HG03108 (cell line): ENCODE results near the gene PLEKHJ1.

Experiments
- ATAC-seq: cut with Tn5 transposase; IDR thresholded peaks from one replicate; pipeline ENCODE4 v1.9.1; 2021; ENCODE audit warnings: moderate library complexity; ENCODE audit not compliant: unreplicated experiment

The PLEKHJ1 gene

DNA sequence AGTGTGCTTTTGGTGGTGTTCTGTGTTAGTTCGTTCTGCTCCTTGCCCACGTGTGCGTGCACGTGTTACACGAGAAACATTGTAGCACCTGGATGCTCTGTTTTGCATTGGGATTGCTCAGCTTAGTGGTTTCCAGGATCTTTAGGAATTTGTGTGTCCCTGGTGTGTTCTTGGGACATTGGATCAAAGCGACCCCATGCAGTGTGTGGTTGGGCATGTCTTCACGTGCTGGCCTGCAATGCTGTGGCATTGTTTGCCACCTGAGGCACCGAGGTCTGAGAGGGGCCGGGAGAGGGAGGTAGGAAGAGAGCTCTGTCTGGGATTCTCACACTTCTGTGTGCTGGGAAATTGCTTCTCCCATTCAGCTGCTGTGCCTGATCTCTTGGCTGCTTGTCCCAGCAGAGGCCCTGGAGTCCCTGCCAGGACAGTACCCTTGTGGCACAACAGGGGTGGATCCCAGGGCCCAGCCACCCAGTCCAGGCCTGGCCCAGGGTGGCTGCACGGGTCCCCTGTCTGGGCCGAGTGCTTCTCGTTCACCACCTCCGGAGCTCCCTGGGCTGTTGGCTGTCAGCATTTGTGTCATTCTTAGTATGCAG is 11.3 kb downstream of the PLEKHJ1 start:
- ATAC-seq = no peak

DNA sequence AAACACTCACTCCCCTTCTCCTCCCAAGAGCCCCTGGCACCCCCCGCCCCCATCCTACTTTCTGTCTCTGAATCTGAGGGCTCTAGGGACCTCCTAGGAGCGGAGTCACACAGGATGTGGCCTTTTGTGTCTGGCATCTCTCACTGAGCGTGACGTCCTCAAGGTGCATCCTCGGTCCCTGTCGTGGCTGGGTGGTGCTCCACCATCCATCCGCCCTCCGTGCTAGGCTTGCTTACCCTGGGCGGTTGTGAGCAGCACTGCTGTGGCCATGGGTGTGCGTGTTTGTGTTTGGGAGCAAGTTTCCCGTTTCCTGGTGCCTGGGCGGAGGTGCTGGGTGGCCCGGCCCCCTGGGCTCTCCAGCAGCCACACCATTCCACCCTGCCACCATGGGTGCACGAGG is 12.2 kb downstream of the PLEKHJ1 start:
- peak; percentile 47 for ATAC-seq

DNA sequence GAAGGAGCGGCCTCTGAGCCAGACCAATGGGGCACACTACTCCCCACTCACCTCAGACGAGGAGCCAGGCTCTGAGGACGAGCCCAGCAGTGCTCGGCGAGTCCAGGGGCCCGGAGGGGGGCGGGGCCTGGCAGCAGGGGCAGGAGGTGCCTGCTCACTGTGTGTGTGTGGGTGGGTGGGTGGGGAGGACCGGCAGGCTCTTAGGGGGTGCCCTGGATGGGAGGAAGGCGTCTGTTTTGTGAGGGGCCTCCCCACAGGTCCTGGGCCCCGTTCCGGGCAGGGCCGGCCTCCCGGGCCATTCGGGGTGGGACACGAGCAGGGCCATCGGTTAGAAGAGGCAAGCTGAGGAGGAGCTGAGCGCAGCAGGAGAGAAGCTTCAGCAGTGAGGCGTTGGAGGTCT is 12.7 kb downstream of the PLEKHJ1 start:
- no peak for ATAC-seq

DNA sequence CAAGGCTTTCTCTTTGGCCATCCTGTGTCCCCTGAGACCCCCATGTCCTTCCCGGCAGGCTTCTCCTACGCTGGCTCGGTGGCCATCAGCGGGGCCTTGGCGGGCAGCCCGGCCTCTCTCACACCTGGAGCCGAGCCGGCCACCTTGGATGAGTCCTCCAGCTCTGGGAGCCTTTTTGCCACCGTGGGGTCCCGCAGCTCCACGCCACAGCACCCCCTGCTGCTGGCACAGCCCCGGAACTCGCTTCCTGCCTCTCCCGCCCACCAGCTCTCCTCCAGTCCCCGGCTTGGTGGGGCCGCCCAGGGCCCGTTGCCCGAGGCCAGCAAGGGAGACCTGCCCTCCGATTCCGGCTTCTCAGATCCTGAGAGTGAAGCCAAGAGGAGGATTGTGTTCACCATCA is 14.2 kb downstream of the PLEKHJ1 start:
- ATAC-seq = no peak

DNA sequence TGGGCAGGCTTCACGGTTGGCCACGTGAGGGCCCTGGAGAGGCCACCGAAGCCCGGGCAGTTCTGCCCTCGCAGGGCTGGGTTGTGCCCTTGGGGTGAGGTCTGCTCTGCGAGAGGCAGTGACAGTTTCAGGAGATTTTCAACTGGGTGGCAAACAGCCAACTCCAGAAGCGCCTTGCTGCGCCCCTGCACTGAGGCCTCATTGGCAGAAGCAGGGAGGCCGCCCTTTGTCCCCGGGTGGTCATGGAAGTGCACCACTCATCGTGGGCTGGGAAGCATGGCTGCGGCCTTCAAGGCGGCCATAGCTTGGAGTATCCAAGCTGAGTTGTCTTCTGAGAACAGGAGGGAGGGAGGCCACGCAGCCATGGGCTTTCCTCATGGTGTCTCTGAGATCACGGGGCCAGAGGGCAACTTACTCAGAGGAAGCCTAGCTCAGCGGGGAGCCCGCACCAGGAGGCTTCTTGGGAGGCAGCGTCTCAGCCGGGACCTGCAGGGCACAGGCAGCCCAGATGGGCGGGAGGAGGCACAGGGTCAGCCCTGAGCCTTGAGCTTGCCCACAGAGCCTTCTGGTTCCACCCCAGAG is 14.8 kb downstream of the PLEKHJ1 start:
- ATAC-seq = no peak

DNA sequence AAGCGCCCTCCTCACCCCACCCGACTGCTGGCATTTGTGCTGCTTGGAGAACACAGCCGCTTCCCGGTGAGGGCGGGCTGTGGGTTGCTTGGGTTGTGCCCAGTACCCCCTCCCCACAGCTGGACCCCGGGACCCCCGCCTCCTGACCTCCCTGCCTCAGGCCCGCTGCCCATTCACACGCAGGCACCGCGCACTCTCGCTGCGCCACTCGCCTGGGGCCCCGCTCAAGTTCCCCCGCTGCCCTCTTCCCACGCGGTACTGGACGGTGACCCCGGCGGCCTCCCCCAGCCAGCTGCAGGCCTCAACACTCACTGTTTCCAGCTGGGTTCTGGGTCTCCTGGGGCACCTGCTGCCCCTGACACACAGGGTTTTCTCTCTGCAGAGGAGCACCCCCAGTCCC is 16.4 kb downstream of the PLEKHJ1 start:
- no peak for ATAC-seq

DNA sequence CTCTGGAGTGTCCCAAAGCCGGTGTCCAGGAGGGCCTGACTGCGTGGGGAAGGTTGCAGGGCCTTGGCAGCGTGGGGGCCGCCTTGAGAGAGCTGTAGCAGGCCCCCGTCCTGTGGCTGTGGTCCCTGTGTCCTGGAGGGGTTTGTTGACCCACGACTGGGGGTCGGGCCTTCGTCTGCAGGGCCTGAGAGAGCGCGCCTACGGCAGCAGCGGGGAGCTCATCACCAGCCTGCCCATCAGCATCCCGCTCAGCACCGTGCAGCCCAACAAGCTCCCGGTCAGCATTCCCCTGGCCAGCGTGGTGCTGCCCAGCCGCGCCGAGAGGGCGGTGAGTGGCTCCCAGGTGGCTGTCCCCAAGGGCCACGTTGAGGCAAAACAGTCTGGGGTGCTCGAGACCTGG is 18.5 kb downstream of the PLEKHJ1 start:
- ATAC-seq = no peak

DNA sequence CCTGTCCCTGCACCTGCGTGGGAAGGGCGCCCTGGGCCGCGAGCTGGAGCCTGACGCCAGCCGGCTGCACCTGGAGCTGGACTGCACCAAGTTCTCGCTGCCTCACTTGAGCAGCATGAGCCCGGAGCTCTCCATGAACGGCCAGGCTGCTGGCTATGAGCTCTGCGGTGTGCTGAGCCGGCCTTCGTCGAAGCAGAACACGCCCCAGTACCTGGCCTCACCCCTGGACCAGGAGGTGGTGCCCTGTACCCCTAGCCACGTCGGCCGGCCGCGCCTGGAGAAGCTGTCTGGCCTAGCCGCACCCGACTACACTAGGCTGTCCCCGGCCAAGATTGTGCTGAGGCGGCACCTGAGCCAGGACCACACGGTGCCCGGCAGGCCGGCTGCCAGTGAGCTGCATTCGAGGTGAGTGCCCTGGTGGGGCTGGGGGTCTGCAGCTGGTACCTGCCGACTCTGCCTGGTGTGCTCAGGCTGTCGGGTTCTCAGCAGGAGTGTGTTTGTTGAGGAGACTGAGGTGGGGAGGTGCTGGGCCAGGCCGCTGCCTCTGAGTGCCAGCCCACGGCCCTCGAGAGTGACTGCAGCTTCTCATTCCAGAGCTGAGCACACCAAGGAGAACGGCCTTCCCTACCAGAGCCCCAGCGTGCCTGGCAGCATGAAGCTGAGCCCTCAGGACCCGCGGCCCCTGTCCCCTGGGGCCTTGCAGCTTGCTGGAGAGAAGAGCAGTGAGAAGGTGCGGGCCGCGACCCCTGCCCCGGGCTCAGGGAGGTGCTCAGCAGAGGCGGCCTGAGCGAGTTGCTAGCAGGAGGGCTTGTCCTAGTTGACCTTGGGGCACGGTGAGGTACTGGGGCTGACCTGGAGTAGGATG is 19.5 kb downstream of the PLEKHJ1 start:
- ATAC-seq = no peak

DNA sequence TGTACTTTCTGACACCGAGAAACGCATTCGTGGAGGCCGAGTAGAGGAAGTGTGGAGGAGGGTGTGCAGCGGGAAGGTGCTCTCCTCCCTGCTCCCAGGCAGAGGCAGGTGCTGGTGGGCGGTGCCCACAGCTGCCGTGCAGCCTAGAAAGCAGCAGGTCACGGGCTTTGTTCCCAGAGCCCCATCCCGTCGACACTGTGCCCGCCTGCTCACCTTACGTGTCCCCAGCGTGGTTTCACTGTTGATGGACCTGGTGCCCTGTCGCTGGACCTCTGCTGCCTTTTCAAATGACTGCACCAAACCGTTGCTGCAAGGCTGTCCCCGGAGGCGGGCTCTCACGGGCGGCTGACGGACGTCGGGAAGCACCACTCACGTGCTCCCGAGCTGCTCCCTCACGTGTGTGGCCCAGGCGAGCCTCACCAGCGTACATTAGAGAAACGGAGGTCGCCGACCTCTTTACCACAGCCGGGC is 20.8 kb downstream of the PLEKHJ1 start:
- ATAC-seq = no peak

DNA sequence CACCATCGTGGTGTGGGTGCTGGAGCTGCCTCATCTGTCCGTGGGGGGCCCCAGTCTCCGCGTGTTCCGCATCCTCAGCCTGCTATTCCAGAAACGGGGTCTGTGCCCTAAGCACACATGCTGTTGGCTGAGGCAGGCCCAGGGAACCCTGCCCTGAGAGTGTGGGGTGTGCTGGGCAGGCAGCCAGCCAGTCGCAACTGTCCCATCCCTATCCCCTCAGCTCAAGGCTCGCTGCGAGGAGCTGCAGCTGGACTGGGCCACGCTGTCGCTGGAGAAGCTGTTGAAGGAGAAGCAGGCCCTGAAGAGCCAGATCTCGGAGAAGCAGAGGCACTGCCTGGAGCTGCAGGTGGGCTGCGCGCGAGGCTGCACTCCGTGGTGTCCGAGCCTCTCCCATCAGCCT is 21.9 kb downstream of the PLEKHJ1 start:
- ATAC-seq = no peak

DNA sequence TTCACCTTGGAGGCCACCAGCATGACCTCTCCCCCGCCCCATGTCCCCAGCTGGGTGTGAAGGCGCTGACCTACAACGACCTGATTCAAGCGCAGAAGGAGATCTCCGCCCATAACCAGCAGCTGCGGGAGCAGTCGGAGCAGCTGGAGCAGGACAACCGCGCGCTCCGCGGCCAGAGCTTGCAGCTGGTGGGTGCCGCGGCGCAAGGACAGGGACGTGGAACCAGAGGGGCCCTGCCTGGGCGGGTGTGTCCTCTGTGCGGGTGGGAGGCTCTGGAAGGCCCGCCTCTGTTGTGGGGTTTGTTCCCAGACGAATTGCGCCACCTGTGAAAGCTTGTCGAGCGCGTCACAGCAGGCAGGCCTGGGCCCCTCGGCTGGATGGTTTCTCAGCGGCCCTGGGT is 22.3 kb downstream of the PLEKHJ1 start:
- no peak for ATAC-seq

DNA sequence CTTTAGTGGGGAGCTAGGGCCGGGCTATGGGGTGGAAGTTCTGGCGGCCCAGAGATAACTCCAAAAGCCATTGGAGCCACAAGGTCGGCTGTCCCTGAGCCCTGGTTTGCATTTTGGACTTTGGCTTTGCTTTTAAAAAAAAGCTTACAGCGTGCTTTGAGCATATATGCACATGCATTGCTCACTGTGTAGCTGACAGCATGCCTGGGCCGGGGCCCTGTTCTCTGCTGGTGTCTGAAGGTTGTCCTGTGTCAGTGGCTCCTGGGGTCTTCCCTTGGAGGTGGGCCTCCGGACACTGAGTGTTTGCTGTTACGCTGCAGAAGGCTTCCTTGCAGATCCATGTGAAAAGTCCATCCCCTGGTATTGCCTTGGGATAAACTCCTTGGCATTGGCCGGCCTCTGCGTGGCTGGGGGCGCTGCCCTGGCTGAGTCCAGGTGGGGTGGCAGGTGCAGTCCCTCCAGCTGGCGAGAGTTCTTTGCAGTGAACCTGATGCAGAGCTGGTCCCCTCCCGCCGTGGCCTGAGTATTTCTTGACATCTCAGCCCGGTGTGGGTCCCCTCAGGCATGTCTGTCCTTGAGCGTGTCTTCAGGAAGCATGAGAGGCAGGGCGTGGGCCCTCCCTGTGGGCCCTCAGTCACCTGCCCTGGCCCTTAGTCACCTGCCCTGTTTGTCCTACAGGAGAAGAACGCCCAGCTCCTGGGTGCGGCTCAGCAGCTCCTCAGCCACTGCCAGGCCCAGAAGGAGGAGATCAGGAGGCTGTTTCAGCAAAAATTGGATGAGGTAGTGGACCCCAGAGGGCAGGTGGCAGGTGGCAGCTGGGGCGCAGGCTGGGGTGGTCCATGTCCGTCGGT is 23.0 kb downstream of the PLEKHJ1 start:
- no peak for ATAC-seq

DNA sequence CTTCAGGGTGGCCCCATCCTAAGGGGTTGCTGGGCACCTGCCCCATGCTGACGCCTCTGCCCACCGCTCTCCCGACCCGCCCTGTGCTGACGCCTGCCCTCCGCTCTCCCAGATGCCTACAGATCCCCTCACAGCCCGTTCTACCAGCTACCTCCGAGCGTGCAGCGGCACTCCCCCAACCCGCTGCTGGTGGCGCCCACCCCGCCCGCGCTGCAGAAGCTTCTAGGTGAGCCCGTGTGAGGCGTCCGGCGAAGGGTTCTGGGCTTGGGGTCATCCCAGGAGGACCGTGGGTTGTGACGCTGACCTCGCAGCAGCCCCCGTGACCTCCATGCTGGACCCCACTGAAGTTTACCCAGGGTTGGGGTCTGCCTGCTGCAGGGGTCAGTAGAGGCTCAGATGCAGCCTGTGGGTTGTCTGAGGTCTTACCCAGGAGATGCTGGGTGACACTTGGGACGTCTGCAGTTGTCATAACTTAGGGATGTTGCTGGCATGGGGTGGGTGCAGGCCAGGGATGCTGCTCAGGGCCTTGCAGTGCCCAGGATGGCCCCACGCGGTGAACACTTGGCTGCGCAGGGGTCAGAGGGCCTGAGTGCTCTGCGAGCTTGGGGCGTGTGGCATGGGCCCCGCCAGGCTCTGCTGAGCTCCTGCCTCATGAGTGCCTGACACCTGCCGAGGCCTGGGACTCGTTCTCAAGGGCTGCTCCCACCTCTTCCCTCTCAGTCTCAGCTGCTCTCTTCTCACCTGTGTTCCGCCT is 25.0 kb downstream of the PLEKHJ1 start:
- no peak for ATAC-seq

DNA sequence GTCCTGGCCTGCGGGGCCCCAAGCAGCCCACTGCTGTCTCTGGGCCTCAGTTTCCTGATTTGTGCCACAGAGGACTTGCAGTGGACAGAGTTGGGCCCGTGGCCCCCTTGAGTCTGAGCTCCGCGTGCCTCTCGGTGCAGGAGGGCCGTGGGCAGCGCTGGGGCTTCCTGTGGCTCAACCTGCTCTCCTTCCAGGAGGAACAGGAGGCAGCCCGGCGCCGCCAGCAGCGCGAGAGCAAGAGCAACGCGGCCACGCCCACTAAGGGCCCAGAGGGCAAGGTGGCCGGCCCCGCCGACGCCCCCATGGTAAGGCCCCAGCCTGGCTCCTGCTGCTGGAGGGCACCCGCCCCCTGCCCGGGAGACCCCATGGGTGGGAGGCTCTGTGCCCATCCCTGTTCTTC is 25.9 kb downstream of the PLEKHJ1 start:
- ATAC-seq = no peak

DNA sequence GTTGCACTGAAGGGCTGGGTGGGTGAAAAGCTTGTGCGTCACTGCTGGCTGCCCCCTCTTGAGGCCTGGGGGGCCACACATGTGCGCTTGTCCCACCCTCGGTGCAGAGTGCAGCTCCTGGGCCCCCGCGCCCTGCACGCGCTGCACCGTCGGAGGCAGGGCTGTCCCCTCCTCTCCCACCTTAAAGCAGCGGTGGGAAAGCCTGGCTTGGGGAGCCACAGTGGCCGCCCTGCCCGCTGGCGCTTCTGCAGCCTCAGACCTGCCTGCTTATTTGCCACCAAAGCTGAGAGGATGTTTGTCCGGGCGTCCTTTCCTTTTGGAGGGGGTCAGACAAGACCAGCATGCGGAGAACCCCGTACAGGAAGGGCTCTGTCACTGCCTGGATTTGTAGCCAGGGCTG is 26.7 kb downstream of the PLEKHJ1 start:
- ATAC-seq = no peak

DNA sequence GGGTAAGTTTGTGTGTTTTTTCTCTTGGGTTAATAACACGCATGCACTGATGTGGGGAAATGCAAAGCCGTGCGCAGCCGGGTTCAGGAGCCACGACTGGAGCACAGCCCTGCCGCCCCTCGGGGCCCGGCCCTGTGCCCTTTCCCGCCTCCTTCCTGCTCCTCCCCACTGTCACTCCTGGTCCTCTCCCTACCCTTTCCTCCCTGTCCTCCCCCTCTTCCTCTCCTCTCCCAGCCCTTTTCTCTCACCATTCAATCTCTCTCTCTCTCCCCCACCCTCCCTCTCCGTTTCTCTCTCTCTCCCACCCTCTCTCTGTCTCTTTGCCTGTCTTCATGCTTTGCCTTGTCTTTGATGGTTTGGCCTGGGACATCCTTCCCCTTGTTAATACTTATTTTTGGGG is 27.2 kb downstream of the PLEKHJ1 start:
- no peak for ATAC-seq

DNA sequence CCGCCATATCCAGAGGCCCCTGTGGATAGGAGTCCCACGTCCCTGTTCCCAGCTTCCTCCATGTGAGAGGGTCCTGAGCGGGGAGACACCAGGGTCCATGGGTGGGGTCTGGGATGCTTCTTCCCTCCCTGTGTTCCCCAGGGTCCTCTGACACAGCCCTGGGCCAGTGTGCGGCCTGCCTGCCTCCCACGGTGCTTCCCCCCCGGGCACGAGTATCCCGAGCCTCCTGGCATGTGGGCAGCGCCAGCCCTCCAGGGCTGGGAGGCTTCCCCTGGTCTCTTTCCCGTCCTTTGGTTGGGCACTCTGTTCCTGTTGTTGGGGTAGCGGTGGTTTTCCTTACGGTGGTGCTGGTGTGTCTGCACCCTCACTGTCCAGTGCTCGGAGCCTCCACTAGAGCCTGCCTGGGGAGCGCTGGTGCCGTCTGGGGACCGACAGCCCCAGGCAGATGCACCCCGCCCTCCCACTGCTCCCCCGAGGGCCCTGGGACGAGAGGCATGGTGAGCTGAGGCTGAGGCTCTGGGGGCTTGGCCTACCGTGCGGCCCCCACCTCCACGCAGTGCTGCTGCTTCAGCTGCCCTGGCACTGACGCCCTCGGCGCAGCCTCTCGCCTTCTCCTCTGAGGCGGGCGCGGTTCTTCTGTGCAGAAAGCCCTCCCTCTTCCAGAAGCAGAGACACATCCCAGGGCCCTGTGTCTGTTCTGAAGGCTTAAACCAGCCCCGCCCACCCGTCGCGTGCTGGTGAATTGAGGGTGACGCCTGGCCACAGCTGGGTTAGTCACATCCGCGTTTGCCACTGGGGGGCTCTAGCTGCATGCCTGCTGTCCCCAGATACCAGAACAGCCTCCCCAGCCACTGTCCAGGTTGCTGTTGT is 27.9 kb downstream of the PLEKHJ1 start:
- no peak for ATAC-seq

DNA sequence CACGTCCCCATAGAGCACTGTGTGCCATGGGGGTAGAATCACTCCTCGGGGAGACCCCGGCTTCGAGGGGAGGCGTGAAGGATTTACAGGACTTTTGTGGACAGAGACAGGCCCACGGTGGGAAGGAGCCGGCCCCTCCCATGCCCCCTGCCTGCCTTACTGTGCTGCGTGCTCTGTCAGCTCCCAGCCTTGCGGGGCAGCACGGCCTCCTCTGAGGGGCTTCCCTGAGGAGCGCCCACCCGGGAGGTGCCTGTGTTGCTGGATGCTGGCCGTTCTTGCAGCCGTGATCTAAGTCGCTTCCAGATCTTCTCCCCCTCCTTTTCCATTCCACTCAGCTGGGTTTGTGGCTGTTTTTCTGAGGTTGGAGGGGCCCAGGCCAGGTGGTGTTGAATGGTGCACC is 29.1 kb downstream of the PLEKHJ1 start:
- no peak for ATAC-seq

DNA sequence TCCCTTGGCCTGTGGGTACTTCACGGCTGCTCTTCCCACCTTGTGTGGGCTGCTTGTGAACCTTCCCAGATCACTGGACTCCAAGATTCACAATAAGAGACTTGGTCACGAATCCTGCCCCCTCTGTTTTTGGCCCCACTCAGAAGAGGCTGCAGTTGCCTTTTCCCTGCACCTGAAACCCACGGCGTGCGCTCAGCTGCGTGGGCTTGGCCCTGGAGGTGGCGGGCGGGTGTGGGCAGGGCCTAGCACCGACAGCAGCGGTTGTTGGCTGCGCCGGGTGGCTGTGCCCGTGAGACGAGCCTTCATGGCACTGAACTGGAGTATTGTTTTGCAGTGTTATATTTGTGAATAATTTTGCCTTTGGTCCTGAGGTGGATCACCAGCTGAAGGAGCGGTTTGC is 33.8 kb downstream of the PLEKHJ1 start:
- ATAC-seq = no peak
